HG02938 (cell line): Measurements from ENCODE around the gene HLCS.
A peak's percentile ranks its signal among the peaks of the same experiment; 100 is the strongest.

ENCODE experiments used
- ATAC-seq: cut with Tn5 transposase; IDR thresholded peaks from one replicate; pipeline ENCODE4 v1.9.1; 2021; ENCODE audit warnings: mild to moderate bottlenecking, moderate library complexity; ENCODE audit not compliant: unreplicated experiment

HLCS gene

DNA sequence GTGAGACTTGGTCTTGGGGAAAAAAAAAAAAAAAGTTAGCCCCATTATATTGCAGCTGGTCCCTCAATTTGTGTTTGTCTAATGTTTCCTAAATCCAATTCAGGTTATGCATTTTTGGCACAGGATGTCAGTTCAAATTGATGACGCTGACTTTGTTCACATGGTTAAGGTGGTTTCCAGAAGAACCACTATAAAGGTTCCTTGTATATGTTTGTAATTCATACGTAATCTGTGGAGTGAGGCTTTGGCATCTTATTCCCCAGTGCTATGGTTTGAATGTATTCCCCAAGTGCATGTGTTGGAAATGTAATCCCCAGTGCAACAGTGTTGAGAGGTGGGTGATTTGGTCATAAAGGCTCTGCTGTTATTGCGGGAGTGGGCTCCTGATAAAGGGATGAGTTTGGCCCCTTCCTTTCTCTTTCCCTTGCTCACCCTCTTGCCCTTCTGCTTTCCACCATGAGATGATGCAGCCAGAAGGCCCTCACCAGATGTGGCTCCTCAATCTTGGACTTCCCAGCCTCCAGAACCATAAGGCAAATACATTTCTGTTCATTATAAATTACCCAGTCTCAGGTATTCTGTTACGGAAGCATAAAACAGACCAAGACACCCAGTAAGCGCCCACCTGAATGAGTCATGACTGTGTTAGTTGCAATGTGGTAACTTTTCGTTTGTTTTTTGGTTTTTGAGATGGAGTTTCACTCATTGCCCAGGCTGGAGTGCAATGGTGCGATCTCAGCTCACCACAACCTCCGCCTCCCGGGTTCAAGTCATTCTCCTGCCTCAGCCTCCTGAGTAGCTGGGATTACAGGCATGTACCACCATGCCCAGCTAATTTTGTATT, 19.5 kb upstream of the HLCS start:
- ATAC-seq, result no peak

DNA sequence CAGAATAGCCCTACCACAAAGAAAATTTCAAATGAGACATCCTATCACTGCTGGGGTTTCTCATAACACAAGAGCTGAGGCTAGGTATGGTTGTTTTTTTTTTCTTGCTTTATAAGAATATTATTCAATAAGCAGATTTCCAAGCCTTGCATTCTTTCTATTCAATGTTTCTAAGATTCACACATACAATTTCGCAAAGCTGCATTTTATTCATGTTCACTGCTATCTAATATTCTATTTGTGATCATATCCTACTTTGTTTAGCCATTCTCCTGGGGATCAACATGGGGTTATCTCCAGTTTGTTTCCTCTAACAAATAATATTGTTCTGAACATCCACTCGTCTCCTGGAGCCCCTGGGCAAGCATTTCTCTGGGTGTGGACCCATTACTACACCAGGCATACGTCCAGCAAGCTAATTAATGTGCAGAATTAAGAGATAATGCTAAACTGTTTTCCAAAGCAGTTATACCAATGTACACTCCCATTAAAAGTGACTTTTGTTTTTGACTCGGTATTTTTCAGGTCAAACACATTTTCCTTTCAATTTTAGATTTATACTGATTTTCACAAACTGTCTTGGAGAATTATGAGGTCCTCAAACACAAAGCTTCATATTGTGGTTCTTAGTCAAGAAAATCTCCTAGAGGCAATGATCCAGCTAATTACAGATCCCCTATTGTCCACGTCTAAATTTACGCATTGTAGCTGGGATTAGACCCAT, 15.7 kb upstream of the HLCS start:
- no peak for ATAC-seq

DNA sequence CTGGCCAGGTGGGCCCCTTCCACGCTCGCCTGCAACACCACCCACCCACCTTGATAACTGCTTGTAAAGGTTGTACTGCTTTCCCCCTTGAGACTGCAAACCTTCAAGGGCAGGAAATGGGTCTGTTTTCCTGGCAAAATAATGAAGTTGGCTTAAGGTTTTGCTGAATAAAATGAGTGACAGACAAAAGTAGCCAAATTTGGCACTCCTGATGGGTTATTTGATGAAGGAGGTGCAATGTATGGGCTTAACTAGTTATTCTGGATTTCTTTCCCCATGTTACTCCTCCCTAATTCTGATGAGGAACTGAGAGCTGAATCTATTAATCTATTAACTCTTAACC, 14.6 kb upstream of the HLCS start:
- no peak for ATAC-seq

DNA sequence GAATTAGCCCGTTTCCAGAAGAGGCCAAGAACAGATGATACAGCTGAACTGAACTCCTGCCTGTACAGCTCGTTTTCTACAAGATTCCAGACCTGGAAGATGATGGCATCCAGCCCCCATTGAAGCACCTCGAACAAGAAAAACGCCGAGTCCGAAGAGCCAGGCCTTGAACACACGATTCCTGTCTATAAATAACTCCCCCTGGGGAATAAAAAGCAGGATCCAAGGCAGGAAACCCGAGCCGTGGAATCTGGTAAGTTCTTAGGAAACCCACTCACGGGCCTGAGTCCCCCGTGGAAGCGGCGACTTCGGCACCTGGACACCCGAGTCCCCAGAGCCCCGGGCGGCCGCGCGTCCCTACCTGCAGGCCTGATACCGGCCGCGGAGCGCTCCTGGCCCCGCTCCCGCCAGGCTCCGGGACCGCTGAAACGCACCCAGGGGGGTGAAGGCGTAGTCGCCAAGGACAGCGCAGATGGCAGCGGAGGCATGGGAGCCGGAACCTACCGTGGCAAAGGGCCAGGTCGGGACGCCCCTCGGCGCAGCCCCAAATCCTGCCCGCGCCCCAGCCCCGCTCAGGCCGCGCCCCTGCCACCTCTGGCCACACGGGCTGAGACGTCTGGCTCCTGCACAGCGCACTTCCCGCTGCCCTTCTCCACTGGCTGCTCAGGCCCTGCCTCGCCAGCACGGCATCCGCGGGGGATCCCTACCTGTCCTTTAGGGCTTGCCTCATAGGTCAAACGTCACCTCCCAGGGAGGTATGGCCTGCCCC, 14.0 kb upstream of the HLCS start:
- no peak for ATAC-seq

GRCh38 chr21:36976882-36977651, 10.6 kb upstream of the HLCS start:
- peak; percentile 80 for ATAC-seq

GRCh38 chr21:36976228-36976861, 9.9 kb upstream of the HLCS start:
- ATAC-seq, result no peak

GRCh38 chr21:36974851-36975192, 8.4 kb upstream of the HLCS start:
- no peak for ATAC-seq

DNA sequence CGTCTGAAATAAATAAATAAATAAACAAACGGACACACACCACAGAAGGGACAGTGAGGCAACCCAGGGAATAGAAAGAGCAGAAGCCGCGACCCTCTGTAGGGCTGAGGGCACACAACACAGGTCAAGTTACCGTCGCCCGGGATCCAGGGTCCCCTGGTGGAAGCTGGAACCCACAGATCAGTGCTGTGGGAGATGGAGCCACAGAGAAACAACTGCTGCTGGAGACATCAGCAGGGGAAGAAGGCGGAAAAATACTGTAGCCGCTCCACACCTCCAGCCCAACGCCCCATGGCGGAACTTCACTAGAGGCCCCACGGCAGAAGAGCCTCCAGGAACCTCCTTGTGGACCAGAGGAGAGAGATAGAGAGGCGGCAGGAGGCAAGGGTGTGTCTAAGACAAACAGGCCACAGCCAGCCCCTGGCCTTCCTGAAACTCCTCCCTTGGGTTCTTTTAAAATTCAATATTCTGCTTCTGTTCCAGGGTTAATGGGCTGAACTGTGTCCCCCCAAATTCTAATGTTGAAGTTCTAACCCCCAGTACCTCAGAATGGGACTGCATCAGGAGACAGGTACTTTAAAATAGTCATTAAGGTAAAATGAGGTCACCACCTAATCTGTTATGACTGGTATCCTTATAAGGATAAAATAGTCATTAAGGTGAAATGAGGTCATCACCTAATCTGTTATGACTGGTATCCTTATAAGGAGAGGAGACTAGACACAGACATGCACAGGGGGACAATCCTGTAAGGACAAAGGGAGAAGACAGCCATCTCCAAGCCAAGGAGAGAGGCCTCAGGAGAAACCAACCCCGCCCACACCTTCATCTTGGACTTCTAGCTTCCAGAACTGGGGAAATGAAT, 7.7 kb upstream of the HLCS start:
- ATAC-seq, result no peak

- no peak for ATAC-seq
Observed at GRCh38 chr21:36968976-36969375, 2.5 kb upstream of the HLCS start.

- no peak for ATAC-seq
Observed at GRCh38 chr21:36968414-36968813, 1.9 kb upstream of the HLCS start.

DNA sequence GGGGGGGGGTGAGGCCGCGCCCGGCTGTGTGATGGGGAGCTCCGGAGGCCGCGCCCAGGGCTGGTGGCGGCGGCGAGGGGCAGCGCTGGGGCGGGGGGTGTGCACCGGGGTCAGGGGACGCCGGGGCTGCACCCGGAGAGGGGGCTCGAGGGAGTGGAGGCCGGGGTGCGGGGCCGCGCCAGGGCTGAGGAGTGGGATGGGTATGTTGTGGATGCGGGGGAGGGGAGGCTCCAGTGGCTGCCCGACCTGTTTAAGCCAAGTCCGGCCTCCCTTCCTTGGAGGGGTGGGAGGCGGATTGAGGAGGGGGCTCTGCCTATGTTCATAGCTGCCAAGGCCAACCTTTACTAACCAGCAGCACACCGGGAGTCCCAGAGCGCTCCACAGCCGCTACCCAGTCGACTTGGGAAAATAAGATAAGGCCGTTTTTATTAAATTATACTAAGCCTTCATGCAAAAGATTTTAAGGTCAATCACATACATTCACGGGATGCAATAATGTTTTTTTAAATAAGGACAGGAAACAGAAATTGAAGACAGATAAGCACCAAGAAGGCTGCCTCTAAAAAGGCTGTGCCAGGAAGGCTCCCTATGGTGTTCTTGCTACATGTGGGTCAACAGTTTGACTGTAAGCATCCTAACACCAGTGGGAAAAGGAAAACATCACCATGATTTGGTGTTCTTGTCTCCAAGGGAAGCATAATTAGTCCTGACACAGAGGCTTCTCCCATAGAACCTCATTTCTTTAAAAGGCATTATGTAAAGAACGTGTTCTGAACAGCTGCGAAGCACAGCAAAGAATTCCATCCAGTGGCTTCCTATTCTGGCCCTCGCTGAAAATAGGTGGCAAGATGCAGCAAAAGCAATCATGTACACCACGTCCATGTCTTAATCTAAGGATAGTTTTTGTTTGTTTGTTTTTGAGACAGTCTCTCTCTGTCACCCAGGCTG, 626 bp upstream of the HLCS start:
- ATAC-seq, result peak; percentile 11

- no peak for ATAC-seq
Observed at GRCh38 chr21:36965720-36966065, 776 bp downstream of the HLCS start.

DNA sequence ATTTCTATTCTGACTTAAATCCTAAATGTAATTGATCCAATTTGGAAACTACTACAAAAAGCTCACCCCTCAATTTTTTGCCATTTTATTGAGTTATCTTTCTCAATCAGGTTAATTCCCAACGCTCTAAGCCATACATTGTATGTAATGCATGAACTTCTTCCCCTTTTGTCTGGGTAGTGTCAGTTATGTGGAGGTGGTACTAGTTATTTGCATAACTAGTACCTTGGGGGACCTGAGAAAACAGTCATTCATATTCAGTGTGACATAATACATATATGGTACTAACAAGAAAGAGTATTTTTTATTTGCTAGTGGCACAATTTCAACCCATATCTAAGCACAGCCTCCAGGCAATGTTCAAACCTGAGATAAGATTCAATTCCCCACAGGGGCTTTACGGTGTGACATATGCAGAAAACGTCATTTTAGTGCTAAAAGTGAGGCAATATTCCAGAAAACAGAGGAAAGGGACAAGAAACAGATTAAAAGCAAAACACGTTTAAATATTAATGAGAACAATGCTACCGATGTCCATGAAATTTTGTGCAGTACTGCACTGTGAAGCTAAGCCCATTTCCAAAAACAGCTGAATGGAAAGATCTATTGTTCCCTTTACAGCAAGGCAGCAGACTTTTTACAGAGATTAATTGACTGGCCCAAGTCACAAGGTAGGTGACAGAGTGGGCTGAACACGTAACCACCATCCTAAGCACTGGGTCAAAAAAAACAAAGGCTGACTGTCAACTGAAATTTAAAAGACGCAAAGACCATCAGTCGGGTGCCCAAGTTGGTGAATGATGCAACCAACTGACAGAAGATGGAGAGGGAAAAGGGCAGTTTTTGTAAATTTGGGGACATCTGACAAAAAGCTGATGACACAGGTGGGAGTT, 1.4 kb downstream of the HLCS start:
- no peak for ATAC-seq

- no peak for ATAC-seq
Observed at GRCh38 chr21:36964398-36964797, 2.1 kb downstream of the HLCS start.

DNA sequence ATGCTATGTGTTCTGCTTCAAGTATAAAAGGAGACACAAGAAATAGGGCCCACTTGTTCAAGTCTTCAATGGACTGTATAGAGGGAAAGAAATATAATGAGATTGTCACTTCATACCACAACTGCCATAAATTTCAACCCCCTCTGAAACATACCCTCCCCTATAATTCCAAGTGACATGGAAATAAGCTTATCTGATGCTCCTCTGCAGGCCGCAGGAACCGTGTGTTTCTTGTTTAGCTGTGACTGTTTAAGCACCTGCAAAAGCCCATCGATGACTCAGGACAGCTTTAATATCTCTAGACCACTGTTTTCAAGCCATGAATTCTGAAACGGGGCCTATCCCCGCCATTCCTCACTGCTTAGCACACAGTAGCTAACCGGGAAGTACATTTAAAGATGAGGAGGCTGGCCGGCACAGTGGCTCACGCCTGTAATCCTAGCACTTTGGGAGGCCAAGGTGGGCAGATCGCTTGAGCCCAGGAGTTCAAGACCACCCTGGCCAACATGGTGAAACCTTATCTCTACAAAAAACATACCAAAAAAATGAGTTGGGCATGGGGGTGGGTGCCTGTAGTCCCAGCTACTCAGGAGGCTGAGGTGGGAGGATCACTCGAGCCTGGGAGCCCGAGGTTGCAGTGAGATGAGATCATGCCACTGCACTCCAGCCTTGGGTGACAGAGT, 4.2 kb downstream of the HLCS start:
- no peak for ATAC-seq

GRCh38 chr21:36960676-36961284, 5.7 kb downstream of the HLCS start:
- ATAC-seq, result no peak
